ENCODE data around the gene FFAR1. TPM values are rescaled to one million over a fixed set of nuclear protein-coding genes. Genes with fewer than 3 reads are reported as not detected.

The FFAR1 gene
- total and polyA plus RNA-seq, 5 donors from 2014 or later = not detected

GRCh38 chr19:35310331-35310730, 37.4 kb upstream of the FFAR1 start:
- ATAC-seq (ENCODE audit: low read depth in 2 of 2) (no peak), DNase-seq (no peak)
- H3K27me3 ChIP-seq (ENCODE audit: control insufficient read depth, insufficient read depth, low read length) = no peaks in the 10 kb centered on the region
- H3K4me3 Mint-ChIP-seq = no peak overlapping the region
- H3K36me3 Mint-ChIP-seq = no peaks in the 10 kb centered on the region
- no peaks in the 10 kb centered on the region for H3K4me1 ChIP-seq (ENCODE audit: control insufficient read depth, insufficient read depth, low read length, poor library complexity, severe bottlenecking)
- H3K9me3 Mint-ChIP-seq = peaks cover 0 to 2% (median 0%) of the 10 kb centered on the region in 7 donors
- H3K27me3 Mint-ChIP-seq = no peaks in the 10 kb centered on the region
- no peak overlapping the region for H3K4me3 ChIP-seq (ENCODE audit: low read depth, low read length)
- no peaks in the 10 kb centered on the region for H3K36me3 ChIP-seq (ENCODE audit: control insufficient read depth, insufficient read depth, low read length)
- H3K27ac Mint-ChIP-seq = no peak overlapping the region
- no peaks in the 10 kb centered on the region for H3K9me3 ChIP-seq (ENCODE audit: control insufficient read depth in 2 of 2, low read length in 2 of 2)
- peaks cover 0 to 2% (median 0%) of the 10 kb centered on the region in 4 donors for H3K4me1 Mint-ChIP-seq
- no peak overlapping the region for H3K27ac ChIP-seq (ENCODE audit: insufficient read depth, low read length, poor library complexity, severe bottlenecking)

DNA sequence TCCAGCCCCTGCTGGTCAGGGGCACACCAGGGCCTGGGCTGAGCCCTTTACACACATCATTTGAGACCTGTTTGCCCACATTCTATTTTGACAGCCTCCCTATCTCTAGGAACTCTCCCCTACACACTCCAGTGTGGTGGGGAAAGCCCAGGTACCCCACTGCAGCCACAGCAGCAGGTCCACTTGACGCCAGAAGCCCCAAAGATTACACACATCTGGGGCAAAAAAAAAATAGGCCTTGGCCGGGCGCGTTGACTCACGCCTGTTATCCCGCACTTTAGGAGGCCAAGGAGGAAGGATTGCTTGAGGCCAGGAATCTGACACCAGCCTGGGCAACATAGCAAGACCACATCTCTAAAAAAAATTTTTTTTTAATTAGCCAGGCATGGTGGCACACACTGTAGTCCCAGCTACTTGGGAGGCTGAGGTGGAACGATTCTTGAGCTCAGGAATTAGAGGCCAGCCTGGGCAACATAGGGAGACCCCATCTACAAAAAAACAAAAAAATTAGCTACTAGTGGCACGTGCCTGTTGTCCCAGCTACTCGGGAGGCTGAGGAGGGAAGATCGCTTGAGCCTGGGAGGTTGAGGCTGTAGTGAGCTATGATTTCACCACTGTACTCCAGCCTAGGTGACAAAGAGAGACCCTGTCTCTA, 36.8 kb upstream of the FFAR1 start:
- no peak overlapping the region for H3K4me3 ChIP-seq (ENCODE audit: low read depth, low read length)
- no peaks in the 10 kb centered on the region for H3K4me1 ChIP-seq (ENCODE audit: control insufficient read depth, insufficient read depth, low read length, poor library complexity, severe bottlenecking)
- DNase-seq (no peak), ATAC-seq (ENCODE audit: low read depth in 2 of 2) (no peak)
- no peak overlapping the region for H3K27ac ChIP-seq (ENCODE audit: insufficient read depth, low read length, poor library complexity, severe bottlenecking)
- no peaks in the 10 kb centered on the region for H3K27me3 ChIP-seq (ENCODE audit: control insufficient read depth, insufficient read depth, low read length)
- H3K36me3 ChIP-seq (ENCODE audit: control insufficient read depth, insufficient read depth, low read length) = no peaks in the 10 kb centered on the region
- Mint-ChIP-seq H3K9me3 (peaks cover 0 to 2% (median 0%) of the 10 kb centered on the region in 7 donors), H3K36me3 (no peaks in the 10 kb centered on the region), H3K4me3 (no peak overlapping the region), H3K4me1 (peaks cover 0 to 2% (median 0%) of the 10 kb centered on the region in 4 donors), H3K27ac (no peak overlapping the region), H3K27me3 (no peaks in the 10 kb centered on the region)
- no peaks in the 10 kb centered on the region for H3K9me3 ChIP-seq (ENCODE audit: control insufficient read depth in 2 of 2, low read length in 2 of 2)

- peaks cover 0 to 2% (median 0%) of the 10 kb centered on the region in 7 donors for H3K9me3 Mint-ChIP-seq
These were observed 35.6 kb upstream of the FFAR1 start for GRCh38 chr19:35311901-35312665.

DNA sequence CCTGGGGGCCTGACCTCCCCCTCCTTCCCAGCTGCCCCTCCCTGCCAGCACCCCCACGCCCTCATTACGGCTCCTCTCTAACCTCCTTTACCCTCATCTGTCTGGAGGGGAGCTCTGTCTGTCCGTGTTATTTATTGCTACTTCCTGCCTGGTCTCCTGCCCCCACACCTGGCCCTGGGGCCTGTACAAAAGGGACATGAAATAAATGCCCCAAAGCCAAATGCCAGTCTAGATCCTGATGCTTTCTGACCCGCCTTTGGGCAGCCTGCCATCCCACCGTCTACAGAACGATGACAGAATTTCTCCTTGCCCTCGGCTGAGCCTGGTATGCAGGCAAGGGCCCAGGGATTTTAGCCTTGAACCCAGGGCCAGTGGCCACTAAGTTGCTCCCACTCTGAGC, 34.1 kb upstream of the FFAR1 start:
- no peak overlapping the region for H3K4me3 ChIP-seq (ENCODE audit: low read depth, low read length)
- H3K36me3 ChIP-seq (ENCODE audit: control insufficient read depth, insufficient read depth, low read length) = no peaks in the 10 kb centered on the region
- H3K4me1 Mint-ChIP-seq = no peaks in the 10 kb centered on the region
- DNase-seq = no peak
- H3K4me1 ChIP-seq (ENCODE audit: control insufficient read depth, insufficient read depth, low read length, poor library complexity, severe bottlenecking) = no peaks in the 10 kb centered on the region
- no peak overlapping the region for H3K4me3 Mint-ChIP-seq
- no peak for ATAC-seq (ENCODE audit: low read depth in 2 of 2)
- H3K9me3 ChIP-seq (ENCODE audit: control insufficient read depth in 2 of 2, low read length in 2 of 2) = no peaks in the 10 kb centered on the region
- no peak overlapping the region for H3K27ac Mint-ChIP-seq
- H3K27me3 ChIP-seq (ENCODE audit: control insufficient read depth, insufficient read depth, low read length) = no peaks in the 10 kb centered on the region
- no peaks in the 10 kb centered on the region for H3K27me3 Mint-ChIP-seq
- H3K9me3 Mint-ChIP-seq = no peaks in the 10 kb centered on the region
- no peaks in the 10 kb centered on the region for H3K36me3 Mint-ChIP-seq
- H3K27ac ChIP-seq (ENCODE audit: insufficient read depth, low read length, poor library complexity, severe bottlenecking) = no peak overlapping the region

More at GRCh38 chr19:35311901-35312665, 35.6 kb upstream of the FFAR1 start:
- H3K27ac Mint-ChIP-seq = no peak overlapping the region
- H3K4me3 Mint-ChIP-seq = no peak overlapping the region
- DNase-seq (no peak), ATAC-seq (ENCODE audit: low read depth in 2 of 2) (no peak)
- H3K36me3 ChIP-seq (ENCODE audit: control insufficient read depth, insufficient read depth, low read length) = no peaks in the 10 kb centered on the region
- no peaks in the 10 kb centered on the region for H3K36me3 Mint-ChIP-seq
- H3K4me1 Mint-ChIP-seq = peaks cover 0 to 2% (median 0%) of the 10 kb centered on the region in 4 donors
- no peak overlapping the region for H3K27ac ChIP-seq (ENCODE audit: insufficient read depth, low read length, poor library complexity, severe bottlenecking)
- no peaks in the 10 kb centered on the region for H3K4me1 ChIP-seq (ENCODE audit: control insufficient read depth, insufficient read depth, low read length, poor library complexity, severe bottlenecking)
- H3K27me3 Mint-ChIP-seq = no peaks in the 10 kb centered on the region
- H3K4me3 ChIP-seq (ENCODE audit: low read depth, low read length) = no peak overlapping the region
- no peaks in the 10 kb centered on the region for H3K9me3 ChIP-seq (ENCODE audit: control insufficient read depth in 2 of 2, low read length in 2 of 2)
- H3K27me3 ChIP-seq (ENCODE audit: control insufficient read depth, insufficient read depth, low read length) = no peaks in the 10 kb centered on the region

DNA sequence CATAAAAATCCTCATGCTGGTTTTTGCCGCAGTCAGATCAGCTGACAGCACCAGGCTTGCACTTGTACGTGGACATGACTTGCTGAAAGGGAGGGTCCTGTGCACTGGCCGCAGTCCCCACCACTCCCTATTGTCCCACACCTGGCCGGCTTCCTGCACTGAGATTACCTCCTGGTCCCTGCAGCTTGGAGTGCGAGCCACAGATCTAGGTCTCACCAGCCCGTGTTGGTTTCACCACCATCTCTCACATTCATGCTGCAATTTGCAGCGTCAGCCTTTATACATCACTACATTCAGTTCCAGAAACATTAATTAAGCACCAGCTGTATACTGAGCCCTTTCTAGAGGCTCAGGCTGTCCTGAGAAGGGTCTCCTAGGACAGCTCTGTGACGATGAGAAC, 33.7 kb upstream of the FFAR1 start:
- no peaks in the 10 kb centered on the region for H3K27me3 ChIP-seq (ENCODE audit: control insufficient read depth, insufficient read depth, low read length)
- Mint-ChIP-seq H3K4me1 (no peaks in the 10 kb centered on the region), H3K27ac (no peak overlapping the region), H3K36me3 (no peaks in the 10 kb centered on the region), H3K27me3 (no peaks in the 10 kb centered on the region), H3K9me3 (no peaks in the 10 kb centered on the region), H3K4me3 (no peak overlapping the region)
- DNase-seq (no peak), ATAC-seq (ENCODE audit: low read depth in 2 of 2) (no peak)
- H3K9me3 ChIP-seq (ENCODE audit: control insufficient read depth in 2 of 2, low read length in 2 of 2) = no peaks in the 10 kb centered on the region
- H3K4me1 ChIP-seq (ENCODE audit: control insufficient read depth, insufficient read depth, low read length, poor library complexity, severe bottlenecking) = no peaks in the 10 kb centered on the region
- no peak overlapping the region for H3K27ac ChIP-seq (ENCODE audit: insufficient read depth, low read length, poor library complexity, severe bottlenecking)
- no peak overlapping the region for H3K4me3 ChIP-seq (ENCODE audit: low read depth, low read length)
- no peaks in the 10 kb centered on the region for H3K36me3 ChIP-seq (ENCODE audit: control insufficient read depth, insufficient read depth, low read length)

DNA sequence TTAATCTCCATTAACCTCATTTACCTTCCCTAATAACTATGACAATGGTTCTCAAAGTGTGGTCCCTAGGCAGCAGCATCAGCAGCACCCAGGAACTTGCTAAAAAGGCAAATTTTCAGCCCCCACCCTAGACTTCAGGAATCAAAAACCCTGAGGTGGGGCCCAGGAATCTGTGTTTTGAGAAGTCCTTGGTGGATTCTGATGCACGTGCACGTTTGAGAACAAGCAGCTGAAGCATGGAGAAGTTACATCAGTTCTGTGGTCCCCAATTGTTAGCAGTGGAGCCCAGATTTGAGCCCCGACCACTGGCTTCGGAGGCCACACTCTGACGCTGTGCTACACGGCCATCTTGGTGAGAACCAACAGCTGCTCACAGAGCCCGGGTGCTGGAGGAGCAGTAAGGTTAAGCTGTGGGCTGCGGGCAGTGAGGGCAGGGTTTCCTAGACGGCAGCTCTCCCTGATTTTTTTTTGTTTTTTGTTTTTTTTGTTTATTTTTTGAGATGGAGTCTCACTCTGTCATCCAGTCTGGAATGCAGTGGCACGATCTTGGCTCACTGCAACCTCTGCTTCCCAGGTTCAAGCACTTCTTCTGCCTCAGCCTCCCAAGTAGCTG, 32.7 kb upstream of the FFAR1 start:
- H3K27ac ChIP-seq (ENCODE audit: insufficient read depth, low read length, poor library complexity, severe bottlenecking) = no peak overlapping the region
- H3K36me3 Mint-ChIP-seq = no peaks in the 10 kb centered on the region
- H3K4me1 Mint-ChIP-seq = no peaks in the 10 kb centered on the region
- no peaks in the 10 kb centered on the region for H3K36me3 ChIP-seq (ENCODE audit: control insufficient read depth, insufficient read depth, low read length)
- H3K4me3 Mint-ChIP-seq = no peak overlapping the region
- no peaks in the 10 kb centered on the region for H3K4me1 ChIP-seq (ENCODE audit: control insufficient read depth, insufficient read depth, low read length, poor library complexity, severe bottlenecking)
- DNase-seq = no peak
- H3K27me3 Mint-ChIP-seq = no peaks in the 10 kb centered on the region
- no peaks in the 10 kb centered on the region for H3K27me3 ChIP-seq (ENCODE audit: control insufficient read depth, insufficient read depth, low read length)
- no peak for ATAC-seq (ENCODE audit: low read depth in 2 of 2)
- H3K9me3 ChIP-seq (ENCODE audit: control insufficient read depth in 2 of 2, low read length in 2 of 2) = no peaks in the 10 kb centered on the region
- H3K9me3 Mint-ChIP-seq = no peaks in the 10 kb centered on the region
- no peak overlapping the region for H3K4me3 ChIP-seq (ENCODE audit: low read depth, low read length)
- H3K27ac Mint-ChIP-seq = no peak overlapping the region

- H3K9me3 ChIP-seq (ENCODE audit: control insufficient read depth in 2 of 2, low read length in 2 of 2) = no peaks in the 10 kb centered on the region
- no peak overlapping the region for H3K4me3 Mint-ChIP-seq
- ATAC-seq (ENCODE audit: low read depth in 2 of 2) = no peak
- no peaks in the 10 kb centered on the region for H3K27me3 ChIP-seq (ENCODE audit: control insufficient read depth, insufficient read depth, low read length)
- no peaks in the 10 kb centered on the region for H3K4me1 Mint-ChIP-seq
- no peaks in the 10 kb centered on the region for H3K36me3 Mint-ChIP-seq
- H3K4me1 ChIP-seq (ENCODE audit: control insufficient read depth, insufficient read depth, low read length, poor library complexity, severe bottlenecking) = no peaks in the 10 kb centered on the region
- no peak for DNase-seq
- no peak overlapping the region for H3K27ac Mint-ChIP-seq
- no peak overlapping the region for H3K4me3 ChIP-seq (ENCODE audit: low read depth, low read length)
- no peaks in the 10 kb centered on the region for H3K36me3 ChIP-seq (ENCODE audit: control insufficient read depth, insufficient read depth, low read length)
- H3K9me3 Mint-ChIP-seq = no peaks in the 10 kb centered on the region
- H3K27ac ChIP-seq (ENCODE audit: insufficient read depth, low read length, poor library complexity, severe bottlenecking) = no peak overlapping the region
- H3K27me3 Mint-ChIP-seq = no peaks in the 10 kb centered on the region
These were observed 31.8 kb upstream of the FFAR1 start for GRCh38 chr19:35315883-35316282.
